Activated CD4-positive, CD25-positive, alpha-beta regulatory T cell treated with anti-CD3 and anti-CD28 coated beads, Interleukin-2, amount 50 U/mL, for 72 hours (primary cell): ENCODE measurements around the gene RASA3.

Source experiments
- DNase-seq: peaks from one replicate; pipeline ENCODE4 v3.0.0; 2021

Gene RASA3

GRCh38 chr13:113964251-113964995 is 168.0 kb downstream of the RASA3 start:
- DNase-seq = no peak

GRCh38 chr13:113963376-113963775 is 169.0 kb downstream of the RASA3 start:
- no peak for DNase-seq

GRCh38 chr13:113962975-113963374 is 169.4 kb downstream of the RASA3 start:
- no peak for DNase-seq

- no peak for DNase-seq
These were observed 170.0 kb downstream of the RASA3 start for GRCh38 chr13:113962386-113962785.

DNA sequence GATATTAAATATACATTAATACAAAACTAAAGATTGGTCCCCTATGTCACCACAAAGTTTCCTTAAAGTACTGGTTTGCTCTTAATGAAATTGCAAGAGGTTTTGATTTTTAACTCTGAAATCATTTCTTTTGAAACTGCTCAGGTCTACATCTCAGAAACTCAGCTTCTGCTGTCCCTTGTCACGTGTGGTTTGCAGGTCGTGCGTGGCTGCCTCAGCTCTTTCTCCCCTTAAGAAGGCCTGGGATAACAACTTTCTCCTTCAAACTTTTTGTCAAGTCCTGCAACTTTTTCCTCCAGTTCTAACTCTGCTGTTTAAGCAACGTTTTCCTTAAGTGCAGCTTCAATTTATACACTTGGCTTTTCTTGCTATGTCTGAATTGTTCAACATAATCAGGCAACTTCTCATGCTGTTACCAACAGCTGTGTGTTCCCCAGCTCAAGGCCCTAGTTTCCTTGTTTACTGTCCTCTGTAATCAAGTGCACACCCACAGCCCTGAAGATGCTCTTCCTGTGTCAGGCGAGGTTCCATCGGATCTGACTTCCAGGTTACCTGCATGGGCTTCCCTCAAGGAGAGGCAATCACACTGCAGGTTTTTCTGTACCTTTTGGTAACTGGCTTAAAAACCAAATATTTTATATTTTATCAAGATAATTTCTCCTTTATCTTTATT is 172.0 kb downstream of the RASA3 start:
- no peak for DNase-seq

DNA sequence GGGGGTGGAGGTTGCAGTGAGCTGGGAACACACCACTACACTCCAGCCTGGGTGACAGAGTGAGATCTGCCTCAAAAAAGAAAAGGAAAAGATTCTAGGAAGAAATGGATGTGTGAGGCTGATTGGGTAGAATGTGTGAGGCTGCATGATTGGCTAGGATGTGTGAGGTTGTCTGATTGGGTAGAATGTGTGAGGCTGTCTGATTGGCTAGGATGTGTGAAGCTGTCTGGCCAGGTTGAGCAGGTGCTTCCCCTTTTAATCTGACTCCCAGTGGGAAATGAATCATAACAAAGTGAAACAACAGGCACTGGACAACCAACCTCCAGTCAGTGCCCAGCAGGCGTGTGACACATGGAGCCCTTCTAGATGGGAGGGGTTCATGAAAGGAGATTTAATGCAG is 173.2 kb downstream of the RASA3 start:
- peak; percentile 43 for DNase-seq

- no peak for DNase-seq
These were observed 174.1 kb downstream of the RASA3 start for GRCh38 chr13:113958373-113958772.

GRCh38 chr13:113956571-113956970 is 175.9 kb downstream of the RASA3 start:
- no peak for DNase-seq

DNA sequence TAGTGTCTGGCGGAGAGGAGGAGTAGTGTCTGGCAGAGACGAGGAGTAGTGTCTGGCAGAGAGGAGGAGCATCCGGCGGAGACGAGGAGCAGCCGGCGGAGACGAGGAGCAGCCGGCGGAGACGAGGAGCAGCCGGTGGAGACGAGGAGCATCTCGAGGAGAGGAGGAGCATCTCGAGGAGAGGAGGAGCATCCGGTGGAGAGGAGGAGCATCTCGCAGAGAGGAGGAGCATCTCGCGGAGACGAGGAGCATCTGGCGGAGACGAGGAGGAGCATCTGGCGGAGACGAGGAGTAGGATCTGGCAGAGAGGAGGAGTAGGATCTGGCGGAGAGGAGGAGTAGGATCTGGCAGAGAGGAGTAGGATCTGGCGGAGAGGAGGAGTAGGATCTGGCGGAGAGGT is 176.7 kb downstream of the RASA3 start:
- no peak for DNase-seq

- DNase-seq = no peak
These were observed 177.2 kb downstream of the RASA3 start for GRCh38 chr13:113955235-113955634.

- no peak for DNase-seq
These were observed 178.2 kb downstream of the RASA3 start for GRCh38 chr13:113954046-113954835.

DNA sequence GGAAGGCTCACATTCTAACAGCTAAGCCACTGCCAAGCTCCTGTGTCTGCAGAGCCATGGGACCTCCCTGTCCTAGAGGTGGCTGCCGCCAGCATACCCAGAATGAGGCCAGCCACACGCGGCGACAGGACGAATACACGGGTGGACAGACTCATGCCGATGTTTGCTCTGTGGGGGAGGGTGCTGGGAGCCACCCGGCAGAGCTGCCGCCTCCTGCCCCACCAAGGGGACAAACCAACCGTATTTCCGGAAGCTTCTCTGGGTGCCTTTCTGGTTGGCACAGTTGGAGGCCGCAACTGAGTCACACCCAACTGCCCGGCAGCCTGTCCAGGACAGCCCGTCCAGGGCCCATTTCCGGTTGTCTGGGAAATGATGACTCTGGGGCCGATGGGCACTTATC is 178.9 kb downstream of the RASA3 start:
- no peak for DNase-seq

DNA sequence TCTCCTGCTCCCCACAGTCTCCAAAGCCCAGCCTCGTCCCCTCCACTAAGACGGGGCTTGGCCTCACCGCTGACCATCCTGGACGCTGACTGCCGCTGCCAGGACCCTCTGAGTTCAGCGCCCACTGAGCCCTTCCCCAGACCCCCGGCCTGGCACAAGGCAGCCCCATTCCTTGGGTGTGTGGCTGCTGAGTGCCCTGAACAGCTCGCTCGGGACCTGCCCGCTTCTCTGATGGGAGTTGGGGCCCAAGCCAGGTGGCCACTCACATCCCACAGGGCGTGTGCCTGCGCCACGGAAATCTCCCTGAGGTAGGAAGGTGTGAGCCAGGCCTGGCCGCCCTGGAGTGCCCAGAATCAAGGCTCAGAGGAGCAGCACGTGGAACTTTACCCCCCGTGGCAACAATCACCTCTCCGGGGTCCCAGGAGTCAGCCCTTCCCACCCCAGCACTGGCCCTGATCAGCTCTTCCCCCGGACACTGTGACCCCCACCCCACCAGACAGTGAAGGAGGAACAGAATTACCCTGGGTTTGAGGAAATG is 179.4 kb downstream of the RASA3 start:
- no peak for DNase-seq

DNA sequence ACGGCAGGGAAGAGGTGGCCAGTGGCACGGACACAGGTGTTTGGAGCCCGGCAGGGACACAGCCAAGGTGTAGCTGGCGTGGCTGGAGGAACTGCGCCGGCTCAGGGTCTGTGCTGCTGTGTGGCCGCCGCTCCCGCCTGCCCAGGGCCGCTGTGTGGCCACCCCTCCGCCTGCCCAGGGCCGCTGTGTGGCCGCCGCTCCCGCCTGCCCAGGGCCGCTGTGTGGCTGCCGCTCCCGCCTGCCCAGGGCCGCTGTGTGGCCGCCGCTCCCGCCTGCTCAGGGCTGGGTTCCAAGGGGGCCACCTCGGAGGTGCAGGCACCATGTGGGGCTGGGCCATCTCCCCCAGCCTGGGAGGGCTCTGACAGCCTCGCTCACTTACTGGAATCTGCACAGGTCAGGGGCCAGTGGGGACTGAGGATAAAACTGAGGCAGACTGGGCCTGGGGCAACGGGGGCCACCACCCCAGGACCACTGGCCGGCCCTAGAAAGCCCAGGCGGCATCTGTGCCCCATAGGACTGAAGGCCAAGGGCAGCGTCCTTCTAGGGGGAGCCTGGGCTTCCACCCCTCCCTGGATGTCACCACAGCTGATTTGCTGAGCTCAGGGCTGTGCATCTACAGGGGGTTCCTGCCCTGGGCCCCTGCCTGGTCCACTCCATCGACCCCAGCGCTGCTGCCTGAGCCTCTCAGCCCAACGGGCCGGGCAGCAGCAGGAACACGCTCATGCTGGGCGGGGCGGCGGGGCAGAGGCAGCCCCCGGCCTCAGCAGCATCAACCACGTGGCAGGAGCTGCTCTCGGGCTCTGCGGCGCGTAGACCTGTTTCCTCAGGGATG is 180.1 kb downstream of the RASA3 start:
- DNase-seq = no peak

DNA sequence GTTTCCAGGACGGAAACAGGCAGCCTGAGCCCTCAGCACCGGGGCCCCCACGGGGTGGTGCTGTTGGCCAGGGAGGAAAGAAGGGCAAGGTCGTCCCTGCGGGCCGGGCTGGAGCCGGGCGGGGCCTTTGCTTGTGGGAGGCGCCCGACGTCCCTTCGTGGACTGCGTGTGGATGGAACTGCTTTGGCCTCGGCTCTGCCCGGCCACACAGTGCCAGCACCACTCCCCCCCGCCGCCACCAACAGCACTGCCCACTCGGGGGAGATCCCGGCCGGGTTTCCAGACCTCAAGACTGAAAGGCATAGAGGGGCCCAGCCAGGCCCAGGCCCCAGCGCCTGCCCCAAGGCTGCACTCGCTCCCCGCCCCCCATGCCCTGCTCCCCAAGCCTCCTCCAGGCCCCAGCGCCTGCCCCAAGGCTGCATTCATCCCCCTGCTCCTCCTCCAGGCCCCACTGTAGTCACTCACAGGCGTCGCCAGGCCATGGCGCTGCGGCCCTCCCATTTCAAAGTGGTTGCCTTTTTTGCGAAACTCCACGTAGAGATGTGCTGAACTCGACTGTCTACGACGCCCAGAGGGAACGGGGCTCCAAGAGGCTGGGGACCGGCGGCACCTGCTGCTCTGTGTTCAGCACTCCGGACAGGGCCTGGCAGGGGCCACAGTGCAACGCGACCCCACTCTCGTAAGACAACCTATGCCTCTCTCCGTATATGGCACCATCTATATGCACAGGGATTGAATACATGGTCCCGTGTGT is 181.0 kb downstream of the RASA3 start:
- peak; percentile 66 for DNase-seq

DNA sequence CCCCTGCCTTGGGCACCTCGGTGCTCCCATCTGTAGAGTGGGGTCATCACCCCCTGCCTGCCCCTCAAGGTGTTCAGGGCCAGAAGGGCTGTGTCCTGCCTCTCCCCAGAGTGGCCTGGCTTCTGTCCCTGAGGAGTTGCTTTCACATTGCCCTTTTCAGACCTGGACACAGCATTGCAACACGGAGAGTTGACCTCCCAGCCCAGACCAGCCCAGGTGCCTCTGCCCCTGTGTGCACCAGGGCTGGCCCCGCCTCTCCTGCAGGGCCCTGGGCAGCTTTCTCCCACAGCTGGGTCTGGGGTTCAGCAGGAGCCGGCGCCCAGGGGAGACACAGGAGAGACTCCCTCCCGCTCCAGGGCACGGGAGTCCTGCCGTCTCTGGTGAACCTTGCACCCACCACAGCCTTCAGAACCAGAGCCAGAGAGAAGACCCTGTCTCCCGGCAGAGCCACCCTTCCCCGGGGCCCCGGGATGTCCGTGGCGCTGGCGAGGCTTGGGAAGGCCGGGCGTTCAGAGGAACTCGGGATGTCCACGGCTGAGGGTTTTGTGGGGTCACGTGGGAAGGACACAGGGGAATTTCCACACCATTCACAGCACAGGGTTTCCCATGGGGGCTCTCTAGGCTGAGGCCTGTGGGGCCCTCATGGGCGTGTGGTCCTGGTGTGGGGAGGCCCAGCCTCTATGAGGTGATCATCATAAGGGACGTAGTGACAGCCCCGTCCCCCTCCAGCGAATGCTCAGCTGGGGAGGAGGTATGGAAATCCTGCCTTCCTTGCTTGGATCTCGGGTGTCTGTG is 181.8 kb downstream of the RASA3 start:
- no peak for DNase-seq

- DNase-seq = no peak
These were observed 182.9 kb downstream of the RASA3 start for GRCh38 chr13:113949546-113949945.

- no peak for DNase-seq
These were observed 184.2 kb downstream of the RASA3 start for GRCh38 chr13:113948034-113948742.

- no peak for DNase-seq
These were observed 185.0 kb downstream of the RASA3 start for GRCh38 chr13:113947311-113948033.
